GM23338 (cell line): ENCODE measurements around the gene CDC27. TPM values are rescaled to one million over a fixed set of nuclear protein-coding genes. Genes with fewer than 3 reads are reported as not detected.

Experiments used
- ATAC-seq: fragments of 200-7000 bp; cut with Tn5 transposase; 3 replicates; pipeline ENCODE4 v1.9.1; 2020
- DNase-seq: peaks from one replicate; pipeline ENCODE4 v3.0.0-alpha.2; 2015; ENCODE audit warnings: low spot score
- H2AFZ ChIP-seq: fragments of 200-600 bp; sonication (generic); 2 replicates; pipeline ENCODE4 v1.8.0; 2016; ENCODE audit warnings: antibody characterized with exemption, mild to moderate bottlenecking, moderate library complexity
- H3F3A ChIP-seq: fragments of 200-600 bp; sonication (generic); replicated peaks from 2 replicates; pipeline ENCODE4 v1.8.0; 2017; ENCODE audit warnings: antibody characterized with exemption, mixed run types, low read depth
- H3K27ac ChIP-seq: fragments of 200-600 bp; sonication (generic); 2 replicates; pipeline ENCODE4 v1.6.1; 2016; ENCODE audit warnings: low read depth
- H3K27me3 ChIP-seq: fragments of 200-600 bp; sonication (generic); 2 replicates; pipeline ENCODE4 v1.8.0; 2016; ENCODE audit warnings: mild to moderate bottlenecking, mixed run types, moderate library complexity; ENCODE audit not compliant: insufficient read depth
- H3K36me3 ChIP-seq: fragments of 200-600 bp; sonication (generic); 2 replicates; pipeline ENCODE4 v1.8.0; 2016; ENCODE audit warnings: mild to moderate bottlenecking; ENCODE audit not compliant: insufficient read depth
- H3K4me1 ChIP-seq: fragments of 200-600 bp; sonication (generic); 2 replicates; pipeline ENCODE4 v1.8.0; 2016; ENCODE audit warnings: mild to moderate bottlenecking, moderate library complexity; ENCODE audit not compliant: insufficient read depth
- H3K4me2 ChIP-seq: fragments of 200-600 bp; sonication (generic); 2 replicates; pipeline ENCODE4 v1.7.1; 2017; ENCODE audit warnings: mixed run types
- H3K4me3 ChIP-seq: fragments of 200-600 bp; sonication (generic); 2 replicates; pipeline ENCODE4 v1.6.1; 2016; ENCODE audit warnings: mixed run types
- H3K79me2 ChIP-seq: fragments of 200-600 bp; sonication (generic); replicated peaks from 2 replicates; pipeline ENCODE4 v1.8.0; 2017; ENCODE audit warnings: mild to moderate bottlenecking; ENCODE audit not compliant: insufficient read depth
- H3K9me2 ChIP-seq: fragments of 200-600 bp; sonication (generic); 2 replicates; pipeline ENCODE4 v1.8.0; 2017; ENCODE audit not compliant: insufficient read depth
- H4K20me1 ChIP-seq: fragments of 200-600 bp; sonication (generic); replicated peaks from 2 replicates; pipeline ENCODE4 v1.8.0; 2017; ENCODE audit warnings: mild to moderate bottlenecking; ENCODE audit not compliant: insufficient read depth
- H3K27ac Mint-ChIP-seq: 2 replicates; pipeline ENCODE4 v1.8.0; 2020; ENCODE audit warnings: inconsistent platforms, mild to moderate bottlenecking, moderate library complexity, mixed read lengths
- H3K27me3 Mint-ChIP-seq: 3 replicates; pipeline ENCODE4 v1.8.0; 2022; ENCODE audit warnings: low read depth, mild to moderate bottlenecking, moderate library complexity, mixed read lengths, inconsistent platforms; ENCODE audit not compliant: insufficient read depth, poor library complexity
- H3K36me3 Mint-ChIP-seq: 3 replicates; pipeline ENCODE4 v1.8.0; 2021; ENCODE audit warnings: low read depth, mild to moderate bottlenecking, inconsistent platforms, moderate library complexity, mixed read lengths
- H3K4me1 Mint-ChIP-seq: 3 replicates; pipeline ENCODE4 v1.8.0; 2020; ENCODE audit warnings: mild to moderate bottlenecking, inconsistent platforms, mixed read lengths
- H3K4me3 Mint-ChIP-seq: 3 replicates; pipeline ENCODE4 v1.8.0; 2021; ENCODE audit warnings: moderate library complexity, mild to moderate bottlenecking, inconsistent platforms, mixed read lengths
- H3K9me3 Mint-ChIP-seq: 3 replicates; pipeline ENCODE4 v1.8.0; 2020; ENCODE audit warnings: moderate library complexity, mild to moderate bottlenecking, inconsistent platforms, mixed read lengths
- CREB1 ChIP-seq: fragments of 250-450 bp; sonication (Bioruptor Pico); IDR thresholded peaks from 2 replicates; pipeline ENCODE4 v1.5.0; 2020; ENCODE audit warnings: low read depth, mild to moderate bottlenecking, moderate library complexity
- CTCF ChIP-seq, 2 experiments: fragments of 200-600 bp in 1 of 2; sonication (generic) in 1 of 2; conservative IDR thresholded peaks; 2 replicates each; pipeline versions ENCODE4 v1.5.1 to v1.6.1; 2016 to 2017; ENCODE audit warnings: antibody characterized with exemption in 2 of 2, low read depth in 2 of 2, mild to moderate bottlenecking in 2 of 2, moderate library complexity in 1 of 2
- EZH2 ChIP-seq: fragments of 200-600 bp; sonication (generic); IDR thresholded peaks from one replicate; pipeline ENCODE4 v1.8.0; 2017; ENCODE audit warnings: antibody characterized with exemption, mild to moderate bottlenecking, low read depth; ENCODE audit not compliant: unreplicated experiment
- EZH2phosphoT487 ChIP-seq: fragments of 200-600 bp; sonication (generic); IDR thresholded peaks from one replicate; pipeline ENCODE4 v1.8.1; 2018; ENCODE audit warnings: antibody characterized with exemption; ENCODE audit not compliant: unreplicated experiment
- JUNB ChIP-seq: IDR thresholded peaks from one replicate; pipeline ENCODE4 v1.6.1; 2016; ENCODE audit warnings: antibody characterized with exemption; ENCODE audit not compliant: unreplicated experiment
- NANOG ChIP-seq: IDR thresholded peaks from 2 replicates; pipeline ENCODE4 v1.6.1; 2016; ENCODE audit warnings: antibody characterized with exemption, borderline replicate concordance
- POLR2AphosphoS5 ChIP-seq: IDR thresholded peaks from 2 replicates; pipeline ENCODE4 v1.6.1; 2016; ENCODE audit warnings: antibody characterized with exemption, low read depth
- REST ChIP-seq: IDR thresholded peaks from one replicate; pipeline ENCODE4 v1.6.1; 2018; ENCODE audit warnings: antibody characterized with exemption; ENCODE audit not compliant: unreplicated experiment
- STAT1 ChIP-seq: IDR thresholded peaks from one replicate; pipeline ENCODE4 v1.6.1; 2016; ENCODE audit warnings: antibody characterized with exemption; ENCODE audit not compliant: unreplicated experiment
- ZNF114 ChIP-seq: fragments of 250-450 bp; sonication (Bioruptor Pico); IDR thresholded peaks from 2 replicates; pipeline ENCODE4 v1.5.0; 2020; ENCODE audit warnings: mild to moderate bottlenecking, moderate library complexity
- ZNF331 ChIP-seq: fragments of 250-450 bp; sonication (Bioruptor Pico); IDR thresholded peaks from 2 replicates; pipeline ENCODE4 v1.5.0; 2020; ENCODE audit warnings: low read depth, mild to moderate bottlenecking, moderate library complexity
- ZNF462 ChIP-seq: fragments of 250-450 bp; sonication (Bioruptor Pico); IDR thresholded peaks from 2 replicates; pipeline ENCODE4 v1.5.0; 2020; ENCODE audit warnings: mild to moderate bottlenecking, moderate library complexity
- polyA plus RNA-seq: library from polyadenylated mRNA; unstranded; fragments of >200 nt; fragmentation: Nextera tagmentation; extraction: Ambion mirVana; gene quantifications from 2 replicates; pipeline ENCODE4 v1.2.1, GENCODE V29; 2016
- total RNA-seq: library from RNA; depleted of rRNA; stranded (reverse); fragments of >200 nt; shearing (Covaris generic); gene quantifications from 2 replicates; pipeline ENCODE4 v1.2.3, GENCODE V29; 2014
- TF ChIP-seq, protein P1 (sequence below): IDR thresholded peaks from 2 replicates; pipeline ENCODE4 v1.6.1; 2016; ENCODE audit warnings: antibody characterized with exemption

CDC27 gene
- total and polyA plus RNA-seq, 2 experiments from 2014 or later: 49.7 to 85.5 TPM

GRCh38 chr17:47221154-47221553, 32.1 kb upstream of the CDC27 start:
- H3K9me2 ChIP-seq: no peaks in the 10 kb centered on the region
- H3K27ac ChIP-seq: no peak overlapping the region
- H4K20me1 ChIP-seq: no peaks in the 10 kb centered on the region
- no peak for ATAC-seq
- Mint-ChIP-seq H3K4me1 (peaks cover 16% of the 10 kb centered on the region), H3K36me3 (peaks cover 7% of the 10 kb centered on the region; the same call in 2 of the 3 replicates), H3K27me3 (peaks cover 10% of the 10 kb centered on the region), H3K27ac (no peak overlapping the region), H3K9me3 (peaks cover 16% of the 10 kb centered on the region), H3K4me3 (no peak overlapping the region)
- no peak for DNase-seq
- no peaks in the 10 kb centered on the region for H3K79me2 ChIP-seq
- H3K4me2 ChIP-seq: no peak overlapping the region
- no peaks in the 10 kb centered on the region for H3K27me3 ChIP-seq
- TF ChIP-seq REST: no peak
- no peak for TF ChIP-seq STAT1
- TF ChIP-seq ZNF331 (CRISPR knock-in tag): no peak
- no peak for TF ChIP-seq ZNF462 (CRISPR knock-in tag)
- TF ChIP-seq CTCF (conservative IDR thresholded peaks at IDR 0.05; ENCODE audit: low read depth in 2 of 2): no peak
- no peak for TF ChIP-seq ZNF114 (CRISPR knock-in tag)
- no peak for TF ChIP-seq NANOG
- TF ChIP-seq CREB1: no peak
- TF ChIP-seq, protein P1, sequence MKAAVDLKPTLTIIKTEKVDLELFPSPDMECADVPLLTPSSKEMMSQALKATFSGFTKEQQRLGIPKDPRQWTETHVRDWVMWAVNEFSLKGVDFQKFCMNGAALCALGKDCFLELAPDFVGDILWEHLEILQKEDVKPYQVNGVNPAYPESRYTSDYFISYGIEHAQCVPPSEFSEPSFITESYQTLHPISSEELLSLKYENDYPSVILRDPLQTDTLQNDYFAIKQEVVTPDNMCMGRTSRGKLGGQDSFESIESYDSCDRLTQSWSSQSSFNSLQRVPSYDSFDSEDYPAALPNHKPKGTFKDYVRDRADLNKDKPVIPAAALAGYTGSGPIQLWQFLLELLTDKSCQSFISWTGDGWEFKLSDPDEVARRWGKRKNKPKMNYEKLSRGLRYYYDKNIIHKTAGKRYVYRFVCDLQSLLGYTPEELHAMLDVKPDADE: no peak
- TF ChIP-seq EZH2: no peak
- TF ChIP-seq JUNB: no peak
- no peak for TF ChIP-seq EZH2phosphoT487
- TF ChIP-seq POLR2AphosphoS5: no peak
- no peaks in the 10 kb centered on the region for H3F3A ChIP-seq
- peaks cover 13% of the 10 kb centered on the region for H3K4me1 ChIP-seq
- H2AFZ ChIP-seq: no peak overlapping the region
- no peak overlapping the region for H3K4me3 ChIP-seq
- H3K36me3 ChIP-seq: no peaks in the 10 kb centered on the region
